ENCODE measurements around the gene IFTAP.
"Not testable (repeated sequence)": the region's sequence is repeated elsewhere in the genome, so short reads cannot be mapped to it uniquely, and the experiment has no call there.

The IFTAP gene

DNA sequence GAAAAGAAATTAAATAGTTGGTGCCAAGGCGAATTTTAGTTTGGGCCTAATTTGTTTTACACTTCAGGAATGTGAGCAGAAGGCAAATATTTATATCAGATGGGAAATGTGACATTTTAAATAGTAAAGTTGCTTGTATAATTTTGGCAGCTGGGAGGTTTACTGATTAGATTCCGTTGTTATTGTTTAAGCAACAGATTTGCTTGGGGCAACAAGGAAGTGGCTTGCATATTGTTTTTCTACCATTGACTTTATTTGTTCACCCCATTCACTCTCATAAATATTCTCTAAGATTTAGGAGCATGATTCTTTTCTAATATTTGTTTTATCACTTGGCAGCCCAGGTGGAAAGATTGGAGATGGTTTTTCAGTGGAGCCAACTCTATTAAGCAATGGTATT lies 44.3 kb downstream of the IFTAP start:
- no peak for DNase-seq (ENCODE audit: low spot score)

DNA sequence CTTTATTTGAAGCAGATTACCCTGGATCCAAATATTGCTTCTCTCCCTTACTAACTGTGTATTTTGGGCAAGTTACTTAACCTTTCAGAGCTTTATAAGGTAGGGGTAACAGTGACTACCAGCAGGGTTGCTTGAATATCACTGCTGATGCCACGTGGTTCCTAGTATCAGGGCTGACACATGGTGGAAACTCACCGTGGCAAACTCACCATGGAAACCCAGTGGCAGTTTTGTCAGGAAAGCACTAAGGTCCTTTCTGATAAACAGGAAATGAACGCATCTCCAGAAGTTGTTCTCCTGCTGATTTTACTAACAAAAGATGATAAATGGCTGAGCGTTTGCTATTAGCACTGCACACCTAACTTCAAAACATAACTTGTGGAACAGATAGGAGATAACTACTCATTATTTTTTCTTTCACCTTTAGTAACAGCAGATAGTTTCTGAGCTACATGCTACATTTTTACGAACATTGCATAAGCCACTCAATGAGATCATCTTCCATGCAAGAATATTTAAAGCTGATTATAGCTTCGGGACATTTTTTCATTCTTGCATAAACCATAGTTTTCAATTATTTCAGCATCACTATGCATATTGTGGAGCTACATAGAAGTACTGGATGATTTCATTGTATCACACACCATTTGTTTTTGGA lies 63.4 kb downstream of the IFTAP start:
- no peak for DNase-seq (ENCODE audit: low spot score)

DNA sequence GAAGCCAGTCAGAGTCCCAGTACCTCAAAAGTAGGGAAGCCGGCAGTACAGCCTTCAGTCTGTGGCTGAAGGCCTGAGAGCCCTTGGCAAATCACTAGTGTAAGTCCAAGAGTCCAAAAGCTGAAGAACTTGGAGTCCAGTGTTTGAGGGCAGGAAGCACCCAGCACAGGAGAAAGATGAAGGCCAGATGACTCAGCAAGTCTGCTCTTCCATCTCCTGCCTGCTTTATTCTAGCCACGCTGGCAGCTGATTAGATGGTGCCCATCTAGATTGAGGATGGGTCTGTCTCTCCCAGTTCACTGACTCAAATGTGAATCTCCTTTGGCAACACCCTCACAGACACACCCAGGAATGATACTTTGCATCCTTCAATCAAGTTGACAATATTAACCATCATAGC lies 67.1 kb downstream of the IFTAP start:
- not testable (repeated sequence) for DNase-seq (ENCODE audit: low spot score)

DNA sequence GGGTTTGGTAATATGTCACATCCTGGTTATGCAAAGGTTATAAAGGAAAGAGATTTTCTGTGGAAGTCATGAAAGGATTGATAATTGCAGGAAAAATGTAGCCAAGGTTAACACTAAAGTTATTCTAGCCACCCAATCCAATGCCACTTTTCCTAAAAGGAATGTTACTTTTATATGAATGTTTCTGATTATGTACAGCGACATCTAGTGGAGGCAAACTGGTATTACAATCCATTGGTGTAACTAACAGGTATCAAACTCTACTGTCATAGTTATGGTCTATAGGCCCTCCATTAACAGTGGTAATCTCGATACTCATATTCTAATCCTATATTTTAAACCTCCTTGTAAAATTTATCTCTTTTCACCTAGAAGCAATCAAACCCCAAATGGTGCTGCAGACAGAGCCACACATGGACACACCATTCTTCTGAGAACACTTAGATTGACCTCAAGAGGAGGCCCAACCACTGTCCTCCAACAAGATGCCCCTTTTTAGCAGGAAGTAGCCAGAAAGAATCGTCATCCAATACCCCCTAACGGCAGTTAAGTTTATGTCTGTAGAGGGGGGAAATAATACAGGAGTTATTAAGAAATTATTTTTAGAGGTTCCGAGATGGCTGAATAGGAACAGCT lies 78.6 kb downstream of the IFTAP start:
- peak; percentile 39 for DNase-seq (ENCODE audit: low spot score)

DNA sequence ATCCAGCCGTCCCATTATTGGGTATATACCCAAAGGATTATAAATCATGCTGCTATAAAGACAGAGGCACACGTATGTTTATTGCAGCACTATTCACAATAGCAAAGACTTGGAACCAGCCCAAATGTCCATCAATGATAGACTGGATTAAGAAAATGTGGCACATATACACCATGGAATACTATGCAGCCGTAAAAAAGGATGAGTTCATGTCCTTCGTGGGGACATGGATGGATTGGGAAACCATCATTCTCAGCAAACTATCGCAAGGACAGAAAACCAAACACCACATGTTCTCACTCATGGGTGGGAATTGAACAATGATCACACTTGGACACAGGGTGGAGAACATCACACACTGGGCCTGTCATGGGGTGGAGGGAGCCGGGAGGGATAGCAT lies 85.2 kb downstream of the IFTAP start:
- DNase-seq (ENCODE audit: low spot score), result not testable (repeated sequence)

DNA sequence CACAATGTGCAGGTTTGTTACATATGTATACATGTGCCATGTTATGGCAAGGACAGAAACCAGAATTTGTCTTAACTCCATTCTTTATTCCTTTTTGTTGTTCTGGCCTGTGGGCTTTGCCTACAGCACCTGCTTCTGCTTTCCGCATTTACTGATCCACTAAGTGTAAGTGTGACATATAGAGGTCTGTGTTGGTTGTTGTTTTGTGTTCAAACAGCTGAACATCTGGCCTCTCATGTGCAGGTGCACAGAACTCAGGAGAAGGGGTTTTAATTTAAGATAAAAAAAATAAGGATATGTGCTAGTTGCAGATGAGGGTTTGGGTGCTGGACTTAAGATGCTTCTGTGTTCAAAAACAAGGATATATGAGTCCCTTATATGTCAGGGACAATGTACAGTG lies 89.5 kb downstream of the IFTAP start:
- DNase-seq (ENCODE audit: low spot score), result no peak

DNA sequence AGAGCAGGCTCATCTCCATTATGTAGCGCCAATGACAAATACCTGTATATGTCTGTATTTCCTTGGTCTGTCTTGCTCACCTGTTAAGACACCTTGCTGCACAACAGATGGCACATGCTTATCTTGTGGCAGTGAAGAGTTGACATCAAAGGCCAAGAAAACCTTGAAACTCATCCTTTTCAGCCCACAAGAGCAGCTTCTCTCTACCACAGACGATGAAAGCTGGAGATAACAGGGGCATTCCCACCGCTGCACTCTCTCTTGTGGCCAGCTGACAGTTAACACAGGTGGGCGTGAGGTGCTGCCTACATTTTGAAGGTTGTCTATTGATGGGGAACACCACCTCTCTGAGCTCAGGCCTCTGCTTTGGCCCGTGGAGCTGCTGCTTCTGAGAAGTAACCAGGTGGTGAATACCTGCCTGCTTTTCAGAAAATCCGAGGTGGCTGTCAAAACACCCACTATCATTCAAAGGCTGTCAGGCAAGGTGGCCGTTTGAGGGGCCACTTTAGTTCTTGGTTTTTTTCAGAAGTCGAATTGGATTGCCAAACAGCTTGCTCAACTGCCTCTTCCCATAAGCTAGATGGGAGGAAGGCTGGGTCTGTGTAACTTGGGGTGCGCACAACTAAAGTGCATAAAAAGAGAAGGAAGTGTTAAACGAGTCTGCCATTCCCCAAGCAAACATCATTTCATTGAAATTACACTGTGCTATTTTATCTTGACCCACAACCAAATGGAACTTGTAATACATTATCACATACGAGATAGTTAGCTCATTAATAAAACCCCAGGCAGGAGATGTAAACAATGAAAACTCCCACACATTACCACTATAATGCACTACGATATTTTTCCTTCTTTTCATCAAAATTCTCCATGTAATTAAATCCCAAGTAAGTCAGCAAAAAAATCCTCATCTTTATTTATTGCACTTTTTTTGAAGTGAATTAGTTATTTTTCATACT lies 90.8 kb downstream of the IFTAP start:
- DNase-seq (ENCODE audit: low spot score), result peak; percentile 10

DNA sequence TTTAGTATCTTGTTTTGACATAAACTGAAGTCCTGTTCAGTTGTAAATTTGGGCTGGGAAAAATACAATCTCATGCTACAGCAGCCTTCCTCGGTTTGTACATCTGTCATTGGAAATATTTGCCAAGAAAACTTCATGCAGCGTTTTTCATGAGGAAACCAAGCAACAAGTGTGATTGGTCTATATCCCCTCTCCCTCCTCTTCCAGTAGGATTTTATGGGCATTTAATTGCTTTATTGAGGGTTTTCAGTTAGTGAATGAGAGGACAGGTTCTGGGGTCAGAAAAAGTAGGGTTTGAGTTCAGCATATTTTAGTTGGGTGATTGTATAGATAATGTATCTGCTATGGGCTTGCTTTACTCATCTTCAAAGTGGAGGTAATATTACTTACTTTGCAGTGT lies 93.8 kb downstream of the IFTAP start:
- DNase-seq (ENCODE audit: low spot score), result no peak

DNA sequence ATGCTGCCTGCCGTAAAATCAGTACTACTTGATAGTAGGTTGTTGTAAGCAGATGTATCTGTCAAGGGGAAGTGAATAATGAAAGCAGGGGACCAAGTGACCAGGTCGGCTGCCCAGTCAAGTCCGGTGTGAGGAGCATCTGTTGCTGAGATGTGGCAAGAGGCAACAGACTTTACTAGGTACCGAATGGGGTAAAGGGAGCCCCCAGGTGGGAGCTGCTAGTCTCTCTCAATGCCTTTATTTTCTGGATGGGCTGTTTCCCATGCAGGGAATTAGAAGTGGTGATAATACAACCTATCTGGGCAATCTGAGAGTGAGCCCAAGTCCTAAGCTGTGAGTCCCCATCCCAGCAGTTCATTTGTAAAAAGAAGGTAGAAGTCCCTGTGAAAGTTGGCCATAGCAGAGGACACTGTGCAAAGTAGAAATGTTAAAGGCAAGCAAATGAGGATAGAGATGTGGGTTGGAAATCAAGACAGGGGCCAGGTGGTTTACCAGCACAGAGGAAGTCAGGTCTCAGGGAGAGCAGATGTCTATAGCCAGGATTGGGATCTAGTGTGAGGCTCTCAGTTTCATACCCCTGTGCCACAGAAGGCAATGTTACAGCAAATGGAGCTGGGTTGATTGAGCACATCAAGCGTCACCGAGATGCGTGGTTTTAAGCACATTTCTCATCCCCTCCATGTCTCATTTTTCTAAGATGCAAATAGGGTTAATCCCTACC lies 94.4 kb downstream of the IFTAP start:
- DNase-seq (ENCODE audit: low spot score), result no peak

DNA sequence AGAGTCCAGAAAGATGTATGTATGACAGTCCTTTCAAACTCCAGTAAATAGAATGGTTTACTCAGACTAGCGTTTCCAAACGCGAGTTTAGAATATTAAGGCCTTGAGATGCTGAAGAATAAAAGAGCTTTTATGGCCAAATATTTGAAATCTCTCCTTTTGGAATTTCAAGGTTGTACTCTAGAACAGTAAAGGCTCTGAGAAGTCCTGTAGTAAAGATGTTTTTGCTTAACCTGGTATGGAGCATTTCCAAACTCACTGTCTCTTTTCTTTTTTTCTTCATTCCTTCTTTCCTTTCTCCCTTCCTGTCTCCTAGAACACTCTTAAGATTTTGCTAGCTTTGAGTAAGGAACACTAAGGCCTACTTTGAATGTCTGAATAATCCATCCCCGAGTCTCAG lies 95.1 kb downstream of the IFTAP start:
- no peak for DNase-seq (ENCODE audit: low spot score)

DNA sequence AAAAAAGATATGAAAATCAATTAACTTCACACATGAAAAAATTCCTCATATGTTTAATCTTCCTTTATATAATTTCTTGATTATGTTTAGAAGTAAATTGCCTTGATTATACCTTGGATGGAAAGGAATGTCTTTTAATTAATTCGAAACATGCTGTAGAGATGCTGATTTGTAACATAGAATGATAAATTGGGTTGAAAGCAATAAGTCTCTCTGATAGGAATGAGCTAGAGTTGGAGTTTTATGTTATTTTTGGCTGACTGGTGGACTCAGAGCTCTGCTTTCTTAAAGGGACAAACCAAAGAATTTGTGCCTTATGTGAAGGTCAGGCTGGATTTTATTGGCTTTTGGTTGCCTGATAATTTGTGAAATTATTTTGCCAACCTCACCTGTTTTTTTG lies 98.4 kb downstream of the IFTAP start:
- no peak for DNase-seq (ENCODE audit: low spot score)

DNA sequence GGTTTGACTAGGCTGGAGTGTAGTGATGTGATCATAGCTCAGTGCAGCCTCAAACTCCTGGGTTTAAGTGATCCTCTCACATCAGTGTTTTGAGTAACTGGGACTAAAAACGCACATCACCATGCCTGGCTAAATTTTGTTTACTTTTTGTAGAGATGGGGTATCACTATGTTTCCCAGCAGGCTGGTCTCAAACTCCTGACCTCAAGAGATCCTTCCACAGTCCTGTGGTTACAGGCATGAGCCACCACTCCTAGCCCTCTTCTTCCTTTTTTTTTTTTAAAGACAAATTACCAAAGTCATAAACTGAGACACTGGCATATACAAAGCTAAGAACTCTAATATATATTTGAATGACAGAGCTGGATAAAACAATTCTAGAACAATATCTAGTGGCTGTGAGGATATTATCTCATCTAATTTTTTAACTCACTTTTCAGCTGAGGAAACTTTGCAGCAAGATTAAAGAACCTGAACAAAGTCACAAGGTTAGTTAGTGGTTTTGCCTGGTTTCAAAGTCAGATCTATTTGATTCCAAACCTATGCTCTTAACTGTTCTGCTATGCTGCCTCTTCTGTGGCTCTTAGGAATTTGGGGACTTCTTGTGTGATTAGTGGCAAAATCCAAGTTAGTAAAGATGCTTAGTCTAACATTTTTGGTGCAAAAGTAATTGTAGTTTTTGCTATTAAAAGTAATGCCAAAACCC lies 99.0 kb downstream of the IFTAP start:
- DNase-seq (ENCODE audit: low spot score), result no peak

DNA sequence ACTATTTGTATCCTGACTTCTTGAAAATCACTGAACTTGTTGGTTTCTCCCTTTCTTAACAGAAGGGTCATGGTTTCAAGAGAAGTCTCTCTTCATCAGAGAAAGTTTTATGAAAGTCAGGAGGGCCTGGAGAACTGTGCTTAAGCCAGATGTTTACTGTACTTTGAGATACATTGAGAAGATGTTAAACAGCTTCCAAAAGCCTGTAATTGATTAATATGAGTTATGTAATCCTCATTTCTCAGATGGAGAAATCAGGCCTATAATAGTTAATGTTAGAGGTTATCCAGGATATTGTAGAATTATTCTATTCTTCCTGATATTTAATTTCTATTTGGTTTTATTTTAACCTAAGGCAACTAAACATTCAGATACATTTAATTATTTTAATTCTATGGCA lies 100.8 kb downstream of the IFTAP start:
- no peak for DNase-seq (ENCODE audit: low spot score)

DNA sequence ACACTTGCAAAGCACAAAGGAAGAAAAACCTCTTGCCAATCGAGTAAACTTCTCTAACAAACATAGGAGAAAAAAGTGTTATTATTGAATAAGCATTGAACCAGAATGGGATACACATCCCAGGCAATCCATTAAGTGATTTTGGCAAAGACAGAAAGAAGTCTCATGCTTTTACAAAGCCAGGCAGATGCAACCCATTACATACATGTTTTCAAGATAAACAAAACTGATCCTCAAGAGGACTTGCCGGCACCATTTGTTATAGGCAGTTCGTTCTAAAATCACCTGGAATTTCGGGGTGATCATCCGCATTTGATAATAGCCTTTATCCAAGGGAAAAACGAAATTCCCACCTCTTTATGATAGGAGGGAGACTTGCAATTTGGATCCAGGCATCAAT lies 101.3 kb downstream of the IFTAP start:
- no peak for DNase-seq (ENCODE audit: low spot score)

DNA sequence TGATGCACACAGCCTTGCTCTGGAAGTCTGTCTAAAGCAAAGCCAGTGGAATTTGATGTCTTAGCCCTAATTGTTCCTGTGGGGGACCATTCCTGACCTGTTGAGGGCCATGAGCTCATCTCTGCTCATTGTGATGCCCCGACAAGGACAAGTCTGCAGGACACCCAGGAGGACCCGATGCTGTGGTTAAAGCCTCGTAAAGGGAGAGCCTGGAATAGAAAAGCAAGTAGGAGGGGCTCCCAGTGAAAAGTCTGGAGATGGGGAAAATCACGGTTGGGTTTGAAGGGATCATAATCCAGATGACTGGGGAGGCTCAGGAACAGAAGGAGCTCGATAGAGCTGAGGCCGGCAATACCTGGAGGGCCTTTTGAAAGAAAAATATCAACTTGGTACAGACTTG lies 102.2 kb downstream of the IFTAP start:
- DNase-seq (ENCODE audit: low spot score), result no peak

DNA sequence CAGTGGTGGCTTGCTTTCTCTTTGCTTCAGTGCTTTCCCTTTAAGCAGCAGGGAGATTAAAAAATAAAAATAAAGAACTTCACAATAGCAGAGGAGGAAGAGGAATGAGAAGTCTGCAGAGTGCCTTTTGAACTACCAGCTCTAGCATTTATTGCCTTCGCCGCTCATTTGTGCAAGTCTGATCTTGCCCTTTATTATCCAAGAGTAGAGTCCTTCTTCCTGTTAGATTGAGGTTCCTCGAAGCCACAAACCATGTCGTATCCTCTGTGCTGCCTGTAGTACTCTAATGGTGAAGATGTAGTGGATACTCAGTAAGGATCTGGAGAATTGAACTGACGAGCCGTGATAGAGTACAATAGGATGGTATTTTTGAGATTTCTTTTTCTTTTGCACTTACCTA lies 105.0 kb downstream of the IFTAP start:
- DNase-seq (ENCODE audit: low spot score), result no peak

DNA sequence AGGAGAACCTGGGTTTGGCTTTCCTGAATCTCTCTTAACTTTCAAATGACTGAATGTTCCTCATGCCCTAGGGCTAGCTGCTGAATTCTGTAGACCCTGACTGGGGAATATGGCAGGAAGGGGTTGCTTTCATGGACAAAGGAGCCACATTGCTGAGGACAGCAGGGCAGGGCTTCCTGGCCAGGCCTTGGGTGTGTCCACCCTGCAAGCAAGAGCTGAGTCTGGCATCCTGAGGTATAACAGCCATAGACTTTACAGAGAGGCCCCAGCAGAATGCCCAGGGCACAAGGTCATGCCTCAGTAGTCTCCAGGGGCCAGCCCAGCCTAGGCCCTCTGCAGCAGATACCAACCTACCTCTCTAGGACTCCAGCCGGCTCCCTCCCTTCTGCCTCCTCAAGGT lies 105.9 kb downstream of the IFTAP start:
- no peak for DNase-seq (ENCODE audit: low spot score)

DNA sequence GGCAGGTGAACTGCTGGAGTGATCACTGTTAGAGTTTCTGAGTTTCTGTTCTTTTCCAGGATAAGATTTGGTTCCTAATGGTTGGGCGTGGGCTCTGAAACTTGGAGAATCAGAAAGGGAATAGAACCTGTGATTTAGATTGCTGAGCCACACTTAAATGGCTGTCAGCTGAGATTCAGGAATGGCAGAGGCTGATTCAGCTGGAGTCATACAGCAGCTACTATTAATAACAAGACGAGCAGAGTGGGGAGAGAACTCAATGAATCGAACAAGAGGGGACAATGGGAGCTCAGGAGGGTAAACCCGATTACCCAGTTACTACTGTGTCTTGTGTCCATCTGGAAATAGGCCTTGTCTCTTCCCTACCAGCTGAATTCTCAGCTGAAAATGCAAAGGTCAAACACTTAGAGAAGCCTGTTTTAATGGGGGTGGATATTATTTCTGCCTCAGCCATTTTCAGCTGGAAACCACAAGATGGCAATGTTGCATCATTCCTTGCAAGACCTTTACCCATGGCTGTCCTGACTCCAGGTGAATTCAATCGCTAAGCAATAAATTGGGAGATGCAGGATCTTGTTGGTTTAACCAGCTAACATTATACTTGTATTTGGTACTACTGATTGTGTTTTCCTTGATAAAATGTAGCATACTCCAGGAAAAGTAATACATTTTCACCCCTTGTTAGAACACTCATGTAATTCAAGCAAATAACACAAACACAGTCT lies 108.2 kb downstream of the IFTAP start:
- peak; percentile 13 for DNase-seq (ENCODE audit: low spot score)

DNA sequence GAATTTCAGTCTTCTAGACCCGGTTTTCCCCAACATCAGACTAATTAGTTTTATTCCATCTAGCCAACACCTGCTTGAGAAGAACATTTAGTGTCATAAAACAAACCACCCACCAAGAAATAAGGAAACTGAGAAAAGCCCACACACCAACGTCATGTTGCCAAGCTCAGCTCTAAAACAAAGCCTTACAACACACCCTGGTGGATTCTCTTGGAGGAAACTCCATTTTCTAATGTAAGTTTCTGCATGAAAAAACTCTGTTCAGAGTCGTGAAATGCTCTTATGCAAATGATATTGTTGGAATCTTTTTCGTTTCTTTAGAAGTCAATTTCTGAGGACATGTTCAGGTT lies 108.7 kb downstream of the IFTAP start:
- DNase-seq (ENCODE audit: low spot score), result no peak
